GM12864 (cell line): ENCODE data around the gene COQ8B.
"Not testable (repeated sequence)": the region's sequence is repeated elsewhere in the genome, so short reads cannot be mapped to it uniquely, and the experiment has no call there.

Experiments used
- DNase-seq: peaks from one replicate; pipeline ENCODE4 v3.0.0-alpha.2; 2011; ENCODE audit warnings: low read depth
- H3K4me3 ChIP-seq: 2 replicates; pipeline ENCODE4 v1.5.1; 2011; ENCODE audit warnings: mild to moderate bottlenecking, low read depth, low read length, control low read depth
- TF ChIP-seq, protein P1 (sequence below): IDR thresholded peaks from 2 replicates; pipeline ENCODE4 v1.5.1; 2011; ENCODE audit warnings: low read depth, mild to moderate bottlenecking, moderate library complexity, low read length, control low read depth, inconsistent platforms; ENCODE audit errors: missing control alignments

Gene COQ8B

DNA sequence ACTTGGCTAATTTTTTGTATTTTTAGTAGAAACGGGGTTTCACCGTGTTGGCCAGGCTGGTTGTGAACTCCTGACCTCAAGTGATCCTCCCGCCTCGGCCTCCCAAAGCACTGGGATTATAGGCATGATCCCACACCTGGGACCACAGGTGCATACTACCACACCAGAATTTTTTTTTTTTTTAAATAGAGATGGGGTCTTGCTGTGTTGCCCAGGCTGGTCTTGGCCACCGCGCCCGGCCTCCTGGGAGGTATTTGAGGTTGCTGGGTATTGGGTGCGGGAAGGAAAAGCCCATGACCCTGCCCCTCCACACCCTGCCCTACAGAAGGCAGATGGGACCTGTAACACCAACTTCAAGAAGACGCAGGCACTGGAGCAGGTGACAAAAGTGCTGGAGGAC, 20.0 kb upstream of the COQ8B start:
- TF ChIP-seq, protein P1, sequence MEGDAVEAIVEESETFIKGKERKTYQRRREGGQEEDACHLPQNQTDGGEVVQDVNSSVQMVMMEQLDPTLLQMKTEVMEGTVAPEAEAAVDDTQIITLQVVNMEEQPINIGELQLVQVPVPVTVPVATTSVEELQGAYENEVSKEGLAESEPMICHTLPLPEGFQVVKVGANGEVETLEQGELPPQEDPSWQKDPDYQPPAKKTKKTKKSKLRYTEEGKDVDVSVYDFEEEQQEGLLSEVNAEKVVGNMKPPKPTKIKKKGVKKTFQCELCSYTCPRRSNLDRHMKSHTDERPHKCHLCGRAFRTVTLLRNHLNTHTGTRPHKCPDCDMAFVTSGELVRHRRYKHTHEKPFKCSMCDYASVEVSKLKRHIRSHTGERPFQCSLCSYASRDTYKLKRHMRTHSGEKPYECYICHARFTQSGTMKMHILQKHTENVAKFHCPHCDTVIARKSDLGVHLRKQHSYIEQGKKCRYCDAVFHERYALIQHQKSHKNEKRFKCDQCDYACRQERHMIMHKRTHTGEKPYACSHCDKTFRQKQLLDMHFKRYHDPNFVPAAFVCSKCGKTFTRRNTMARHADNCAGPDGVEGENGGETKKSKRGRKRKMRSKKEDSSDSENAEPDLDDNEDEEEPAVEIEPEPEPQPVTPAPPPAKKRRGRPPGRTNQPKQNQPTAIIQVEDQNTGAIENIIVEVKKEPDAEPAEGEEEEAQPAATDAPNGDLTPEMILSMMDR, result no peak
- no peak overlapping the region for H3K4me3 ChIP-seq
- no peak for DNase-seq

DNA sequence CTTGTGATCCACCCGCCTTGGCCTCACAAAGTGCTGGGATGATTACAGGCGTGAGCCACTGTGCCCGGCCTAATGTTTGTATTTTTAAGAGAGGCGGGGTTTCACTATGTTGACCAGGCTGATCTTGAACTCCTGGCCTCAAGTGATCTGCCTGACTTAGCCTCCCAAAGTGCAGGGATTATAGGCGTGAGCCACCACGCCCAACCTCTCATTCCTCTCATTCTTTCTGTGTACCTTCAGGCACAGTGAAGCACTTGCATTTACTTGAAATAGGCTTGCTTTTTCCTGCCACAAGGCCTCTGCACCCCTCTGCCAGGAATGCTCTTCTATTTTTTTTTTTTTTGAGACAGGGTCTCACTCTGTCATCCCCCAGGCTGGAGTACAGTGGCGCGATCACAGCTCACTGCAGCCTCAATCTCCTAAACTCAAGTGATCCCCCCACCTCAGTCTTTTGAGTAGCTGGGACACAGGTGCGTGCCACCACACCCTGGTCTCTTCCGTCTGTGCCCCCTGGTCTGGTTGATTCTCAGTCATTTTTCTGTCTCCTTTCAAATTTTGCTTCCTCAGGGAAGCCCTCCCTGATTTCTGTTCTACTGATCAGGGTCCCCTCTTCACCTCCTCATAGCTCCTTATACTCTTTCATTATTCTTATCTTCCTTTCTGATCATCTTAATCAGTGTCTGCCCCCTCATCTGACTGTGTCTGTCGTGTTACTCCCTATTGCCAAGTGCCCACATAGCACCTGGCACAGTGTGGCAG, 18.5 kb upstream of the COQ8B start:
- no peak overlapping the region for H3K4me3 ChIP-seq
- TF ChIP-seq, protein P1, result no peak
- DNase-seq, result no peak

DNA sequence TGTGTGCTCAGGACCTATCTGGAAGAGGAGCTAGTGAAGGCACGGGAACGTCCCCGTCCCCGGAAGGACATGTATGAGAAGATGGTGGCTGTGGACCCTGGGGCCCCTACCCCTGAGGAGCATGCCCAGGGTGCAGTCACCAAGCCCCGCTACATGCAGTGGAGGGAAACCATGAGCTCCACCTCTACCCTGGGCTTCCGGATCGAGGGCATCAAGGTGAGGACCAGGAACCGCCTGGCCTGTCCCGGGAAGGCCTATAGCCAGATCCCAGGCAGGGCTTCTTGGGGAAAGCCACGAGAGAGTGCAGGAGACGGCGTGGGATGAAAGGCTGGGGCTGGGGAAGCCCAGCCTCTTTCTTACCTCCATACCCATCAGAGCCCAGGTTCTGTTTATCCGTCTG, 16.5 kb upstream of the COQ8B start:
- TF ChIP-seq, protein P1, result no peak
- DNase-seq, result no peak
- H3K4me3 ChIP-seq, result no peak overlapping the region

DNA sequence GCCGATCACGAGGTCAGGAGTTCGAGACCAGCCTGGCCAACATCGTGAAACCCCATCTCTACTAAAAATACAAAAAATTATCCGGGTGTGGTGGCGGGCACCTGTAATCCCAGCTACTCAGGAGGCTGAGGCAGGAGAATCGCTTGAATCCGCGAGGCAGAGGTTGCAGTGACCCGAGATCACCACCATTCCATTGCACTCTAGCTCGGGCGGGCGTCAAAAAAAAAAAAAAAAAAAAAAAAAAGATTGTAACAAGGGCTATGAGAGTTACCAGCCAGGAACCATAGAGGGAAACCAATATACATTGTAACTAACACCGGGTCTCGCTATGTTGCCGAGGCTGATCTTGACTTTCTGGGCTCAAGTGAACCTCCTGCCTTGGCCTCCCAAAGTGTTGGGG, 15.6 kb upstream of the COQ8B start:
- DNase-seq, H3K4me3 ChIP-seq: not testable (repeated sequence)

DNA sequence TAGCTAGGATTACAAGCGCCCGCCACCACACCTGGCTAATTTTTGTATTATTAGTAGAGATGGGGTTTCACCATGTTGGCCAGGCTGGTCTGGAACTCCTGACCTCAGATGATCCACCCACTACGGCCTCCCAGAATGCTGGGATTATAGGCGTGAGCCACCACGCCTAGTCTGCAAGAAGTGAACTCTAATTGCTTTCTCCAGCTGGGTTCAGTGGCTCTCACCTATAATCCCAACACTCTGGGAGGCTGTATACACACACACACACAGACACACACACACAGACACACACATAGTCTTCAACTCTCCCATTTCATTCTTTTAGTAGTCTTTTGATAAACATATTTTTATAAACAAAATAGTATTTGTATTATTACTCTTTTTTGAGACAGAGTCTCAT, 13.4 kb upstream of the COQ8B start:
- not testable (repeated sequence) for H3K4me3 ChIP-seq

DNA sequence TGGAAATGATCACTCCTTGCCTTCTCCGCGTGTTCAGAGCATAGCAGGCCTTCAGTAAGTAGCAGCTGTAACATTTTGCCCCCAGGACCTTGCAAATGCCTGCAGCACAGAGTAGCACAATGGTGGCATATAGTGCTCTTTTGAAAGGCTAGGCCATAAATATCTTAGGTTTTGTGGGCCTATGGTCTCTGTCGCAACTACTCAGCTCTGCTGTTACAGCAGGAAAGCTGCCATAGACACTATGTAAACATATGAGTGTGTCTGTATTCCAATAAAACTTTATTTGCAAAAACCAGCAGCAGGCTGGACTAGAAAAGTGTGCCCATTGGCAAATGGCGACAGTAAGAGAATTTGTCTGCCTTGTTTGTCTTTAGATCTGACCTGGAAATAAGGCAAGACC, 9.6 kb upstream of the COQ8B start:
- TF ChIP-seq, protein P1, result no peak
- DNase-seq, result no peak
- H3K4me3 ChIP-seq, result no peak overlapping the region

More for the DNA sequence above, 13.4 kb upstream of the COQ8B start:
- not testable (repeated sequence) for DNase-seq

DNA sequence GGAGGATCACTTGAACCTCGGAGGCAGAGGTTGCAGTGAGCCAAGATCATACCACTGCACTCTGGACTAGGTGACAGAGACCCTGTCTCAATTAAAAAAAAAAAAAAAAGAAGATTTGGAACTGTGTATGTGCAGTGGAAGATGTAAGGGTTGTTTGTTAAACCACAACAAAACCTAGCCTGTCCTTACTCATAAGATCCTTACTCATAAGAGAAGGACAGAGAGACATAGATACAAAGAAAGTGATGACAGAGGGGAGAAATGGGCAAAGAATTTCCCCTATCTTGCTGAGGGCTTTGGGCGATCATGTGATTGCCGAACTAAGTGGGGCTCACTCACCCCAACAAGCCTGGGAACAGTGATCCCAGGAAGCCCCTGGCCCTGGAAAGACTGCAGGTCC, 8.2 kb upstream of the COQ8B start:
- no peak for DNase-seq
- TF ChIP-seq, protein P1, result no peak
- H3K4me3 ChIP-seq, result no peak overlapping the region

DNA sequence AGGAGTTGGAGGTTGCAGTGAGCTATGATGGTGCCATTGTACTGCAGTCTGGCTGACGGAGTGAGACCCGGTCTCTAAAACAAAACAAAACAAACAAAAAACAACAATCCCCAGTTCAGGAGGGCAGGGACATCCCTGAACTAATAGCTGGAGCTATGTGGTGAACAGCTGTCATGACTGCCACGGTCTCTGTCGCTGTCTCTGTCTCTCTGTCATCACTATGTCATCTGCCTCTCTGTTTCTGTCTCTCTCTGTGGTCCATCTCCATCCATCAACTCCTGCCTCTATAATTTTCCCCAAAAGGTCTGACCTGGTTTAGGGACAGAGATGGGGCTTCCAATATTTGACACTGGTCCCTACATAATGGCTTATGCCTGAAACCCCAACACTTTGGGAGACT, 7.6 kb upstream of the COQ8B start:
- no peak overlapping the region for H3K4me3 ChIP-seq
- TF ChIP-seq, protein P1, result no peak
- DNase-seq, result no peak
